Measurements from ENCODE around the gene ZNF473.

The ZNF473 gene

GRCh38 chr19:49988007-49988406, 37.8 kb upstream of the ZNF473 start:
- no peak overlapping the region for H3K9ac ChIP-seq (ENCODE audit: low read length)
- no peaks in the 10 kb centered on the region for H3K4me1 ChIP-seq (ENCODE audit: control insufficient read depth, low read depth, low read length)
- H3K27me3 ChIP-seq (ENCODE audit: control insufficient read depth, insufficient read depth, low read length), result no peaks in the 10 kb centered on the region
- no peaks in the 10 kb centered on the region for H3K36me3 ChIP-seq (ENCODE audit: control insufficient read depth, low read depth, low read length)
- H3K9me3 ChIP-seq (ENCODE audit: control insufficient read depth, low read depth, low read length), result no peaks in the 10 kb centered on the region
- no peak overlapping the region for H3K4me3 ChIP-seq (ENCODE audit: low read length)
- H3K27ac ChIP-seq (ENCODE audit: low read length), result no peak overlapping the region

DNA sequence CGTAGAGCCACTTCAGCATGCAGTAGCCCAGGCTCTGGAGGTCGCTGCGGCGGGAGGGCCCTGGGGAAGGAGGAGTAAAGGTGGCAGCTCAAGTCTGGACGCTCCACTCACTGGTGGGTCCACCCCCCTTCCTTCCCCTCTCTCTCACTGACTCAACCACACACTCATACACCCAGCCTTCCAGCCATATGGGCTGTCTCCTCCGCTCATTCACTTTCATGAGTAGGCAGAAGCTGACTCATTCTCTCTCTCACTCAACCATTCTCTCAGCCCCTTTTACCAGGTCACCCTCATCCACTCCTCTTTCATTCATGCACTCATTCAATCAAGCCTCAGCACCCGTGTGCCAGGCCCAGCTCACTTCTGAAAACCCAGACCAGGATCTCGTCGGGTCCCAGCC, 37.4 kb upstream of the ZNF473 start:
- Histone ChIP-seq H3K9ac (ENCODE audit: low read length) (no peak overlapping the region), H3K27ac (ENCODE audit: low read length) (no peak overlapping the region), H3K9me3 (ENCODE audit: control insufficient read depth, low read depth, low read length) (no peaks in the 10 kb centered on the region), H3K4me1 (ENCODE audit: control insufficient read depth, low read depth, low read length) (no peaks in the 10 kb centered on the region), H3K36me3 (ENCODE audit: control insufficient read depth, low read depth, low read length) (no peaks in the 10 kb centered on the region), H3K27me3 (ENCODE audit: control insufficient read depth, insufficient read depth, low read length) (no peaks in the 10 kb centered on the region), H3K4me3 (ENCODE audit: low read length) (no peak overlapping the region)

DNA sequence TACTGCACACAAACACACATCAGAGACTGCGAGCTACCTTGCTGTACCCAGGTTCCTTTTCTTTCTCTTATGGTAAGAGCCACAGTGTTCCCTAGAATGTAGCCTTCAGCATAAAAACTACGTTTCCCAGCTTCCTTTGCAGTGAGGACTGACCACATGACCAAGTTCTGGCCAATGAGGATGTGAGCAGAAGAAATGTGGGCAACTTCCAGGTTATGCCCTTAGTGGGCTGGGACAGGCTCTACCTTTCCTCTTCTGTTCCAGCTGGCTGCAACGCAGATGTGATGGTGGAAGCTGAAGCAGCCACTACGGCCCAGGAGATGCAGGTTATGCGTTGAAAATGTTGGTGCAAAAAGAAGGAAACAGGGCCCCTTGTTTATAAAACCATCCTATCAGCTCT, 28.1 kb upstream of the ZNF473 start:
- H3K36me3 ChIP-seq (ENCODE audit: control insufficient read depth, low read depth, low read length), result peaks cover 8% of the 10 kb centered on the region
- H3K27me3 ChIP-seq (ENCODE audit: control insufficient read depth, insufficient read depth, low read length), result no peaks in the 10 kb centered on the region
- no peak overlapping the region for H3K4me3 ChIP-seq (ENCODE audit: low read length)
- H3K4me1 ChIP-seq (ENCODE audit: control insufficient read depth, low read depth, low read length), result no peaks in the 10 kb centered on the region
- H3K27ac ChIP-seq (ENCODE audit: low read length), result no peak overlapping the region
- H3K9ac ChIP-seq (ENCODE audit: low read length), result no peak overlapping the region
- no peaks in the 10 kb centered on the region for H3K9me3 ChIP-seq (ENCODE audit: control insufficient read depth, low read depth, low read length)

DNA sequence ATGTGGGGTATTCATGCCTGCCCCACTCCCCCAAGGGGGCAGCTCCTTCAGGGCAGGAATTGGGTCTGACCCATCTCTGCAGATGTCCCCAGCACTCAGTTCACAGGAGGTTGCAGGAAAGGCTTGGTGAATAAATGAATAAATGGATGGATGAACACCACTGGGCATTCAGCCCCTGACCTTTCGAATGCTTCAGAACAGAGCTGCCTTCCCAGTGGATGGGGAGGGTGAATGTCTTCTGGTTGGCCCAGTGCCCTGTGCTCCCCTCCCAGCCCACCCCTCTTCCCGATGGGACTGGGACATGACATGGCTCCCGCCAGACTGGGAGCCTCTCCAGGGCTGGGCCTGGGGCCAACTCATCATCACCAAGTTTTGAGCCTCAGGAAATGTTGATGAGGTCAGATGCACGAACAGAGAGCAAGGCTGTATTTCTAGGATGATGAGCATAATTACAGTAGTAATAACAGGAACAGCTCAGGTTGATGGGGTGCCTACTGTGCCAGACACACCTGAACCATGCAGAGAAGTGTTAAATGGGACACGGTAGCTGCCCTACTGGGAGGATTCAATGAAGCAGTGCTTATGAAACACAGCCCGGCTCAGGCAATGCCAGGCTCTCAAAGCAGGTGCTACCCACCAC, 26.3 kb upstream of the ZNF473 start:
- Histone ChIP-seq H3K36me3 (ENCODE audit: control insufficient read depth, low read depth, low read length) (peaks cover 17% of the 10 kb centered on the region), H3K4me1 (ENCODE audit: control insufficient read depth, low read depth, low read length) (no peaks in the 10 kb centered on the region), H3K9me3 (ENCODE audit: control insufficient read depth, low read depth, low read length) (no peaks in the 10 kb centered on the region), H3K27ac (ENCODE audit: low read length) (no peak overlapping the region), H3K9ac (ENCODE audit: low read length) (no peak overlapping the region), H3K4me3 (ENCODE audit: low read length) (no peak overlapping the region), H3K27me3 (ENCODE audit: control insufficient read depth, insufficient read depth, low read length) (no peaks in the 10 kb centered on the region)

DNA sequence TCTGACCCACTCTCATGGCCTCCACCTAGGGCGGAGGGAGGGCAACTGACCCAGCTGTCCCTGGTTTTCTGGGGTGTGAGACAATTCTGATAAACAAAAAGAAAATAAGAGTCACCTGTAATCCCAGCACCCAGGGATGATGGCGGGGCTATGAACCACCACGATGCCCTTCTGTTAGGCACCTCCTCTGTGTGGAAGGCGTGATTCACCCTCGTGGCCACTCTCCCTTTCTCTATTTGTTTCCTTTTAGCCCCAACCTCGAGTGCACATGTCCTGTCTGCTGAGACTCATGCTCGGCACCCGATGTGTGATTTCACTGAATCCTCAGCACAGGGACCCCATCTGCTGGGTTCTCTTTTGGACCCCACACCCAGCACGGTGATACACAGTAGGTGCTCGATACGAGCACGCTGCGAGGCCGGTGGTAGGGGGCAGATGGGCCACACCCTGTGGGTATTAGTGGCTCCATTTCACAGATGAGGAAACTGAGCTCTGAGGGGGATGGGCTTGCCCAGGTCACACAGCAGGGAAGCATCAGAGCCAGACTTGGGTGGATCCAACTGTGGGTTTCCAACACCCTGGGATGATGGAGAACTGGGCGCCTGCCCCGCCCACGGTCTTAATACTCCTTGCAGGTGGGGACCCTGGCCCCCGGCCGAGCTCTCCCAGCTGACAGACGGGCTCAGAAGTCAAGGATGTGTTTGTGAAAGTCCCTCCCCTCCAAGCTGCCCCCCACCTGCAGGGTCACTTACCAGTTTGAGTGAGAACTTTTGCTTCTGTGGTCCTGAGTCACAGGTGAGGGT, 25.6 kb upstream of the ZNF473 start:
- H3K9ac ChIP-seq (ENCODE audit: low read length), result no peak overlapping the region
- H3K36me3 ChIP-seq (ENCODE audit: control insufficient read depth, low read depth, low read length), result peaks cover 17% of the 10 kb centered on the region
- H3K27me3 ChIP-seq (ENCODE audit: control insufficient read depth, insufficient read depth, low read length), result no peaks in the 10 kb centered on the region
- no peak overlapping the region for H3K4me3 ChIP-seq (ENCODE audit: low read length)
- no peaks in the 10 kb centered on the region for H3K4me1 ChIP-seq (ENCODE audit: control insufficient read depth, low read depth, low read length)
- H3K9me3 ChIP-seq (ENCODE audit: control insufficient read depth, low read depth, low read length), result no peaks in the 10 kb centered on the region
- no peak overlapping the region for H3K27ac ChIP-seq (ENCODE audit: low read length)

DNA sequence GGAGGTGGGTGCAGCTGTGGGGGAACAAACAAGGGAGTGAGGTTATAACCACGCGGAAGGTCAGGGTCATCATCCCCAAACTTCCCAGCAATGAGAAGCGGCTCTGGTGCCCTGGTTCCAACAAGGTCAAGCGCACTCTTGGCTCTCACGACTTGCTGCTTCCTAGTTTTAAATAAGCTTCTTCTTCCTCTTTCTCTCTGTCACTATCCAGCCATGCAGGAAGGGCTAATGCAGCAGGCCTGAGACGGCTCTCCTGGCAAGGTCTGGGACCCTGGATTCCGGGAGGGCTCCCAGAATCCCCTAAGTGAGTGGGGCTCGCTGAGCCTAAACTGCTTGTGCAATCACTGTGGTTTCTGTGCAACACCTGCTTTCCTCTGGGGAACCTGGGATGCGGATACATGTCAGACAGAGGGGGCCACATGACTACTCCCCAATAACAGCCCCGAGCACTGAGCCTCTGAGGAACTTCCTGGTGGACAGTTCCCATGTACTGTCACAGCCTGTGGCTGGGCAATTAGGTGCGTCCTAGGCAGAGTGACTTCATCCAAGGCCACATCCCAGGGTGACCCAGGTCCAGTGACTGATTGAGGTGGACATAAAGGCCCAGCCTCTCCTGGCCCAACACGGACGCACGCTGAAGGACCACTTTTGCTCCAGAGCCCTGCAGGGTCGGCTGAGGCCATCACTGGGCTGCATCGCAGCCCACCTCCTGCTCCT, 24.8 kb upstream of the ZNF473 start:
- H3K36me3 ChIP-seq (ENCODE audit: control insufficient read depth, low read depth, low read length), result peaks cover 22% of the 10 kb centered on the region
- no peaks in the 10 kb centered on the region for H3K4me1 ChIP-seq (ENCODE audit: control insufficient read depth, low read depth, low read length)
- H3K27ac ChIP-seq (ENCODE audit: low read length), result no peak overlapping the region
- H3K9ac ChIP-seq (ENCODE audit: low read length), result no peak overlapping the region
- no peaks in the 10 kb centered on the region for H3K27me3 ChIP-seq (ENCODE audit: control insufficient read depth, insufficient read depth, low read length)
- no peaks in the 10 kb centered on the region for H3K9me3 ChIP-seq (ENCODE audit: control insufficient read depth, low read depth, low read length)
- H3K4me3 ChIP-seq (ENCODE audit: low read length), result no peak overlapping the region

GRCh38 chr19:50001775-50002174, 24.0 kb upstream of the ZNF473 start:
- H3K9me3 ChIP-seq (ENCODE audit: control insufficient read depth, low read depth, low read length), result no peaks in the 10 kb centered on the region
- peaks cover 25% of the 10 kb centered on the region for H3K36me3 ChIP-seq (ENCODE audit: control insufficient read depth, low read depth, low read length)
- no peak overlapping the region for H3K9ac ChIP-seq (ENCODE audit: low read length)
- H3K4me1 ChIP-seq (ENCODE audit: control insufficient read depth, low read depth, low read length), result no peaks in the 10 kb centered on the region
- H3K27ac ChIP-seq (ENCODE audit: low read length), result no peak overlapping the region
- H3K4me3 ChIP-seq (ENCODE audit: low read length), result no peak overlapping the region
- H3K27me3 ChIP-seq (ENCODE audit: control insufficient read depth, insufficient read depth, low read length), result no peaks in the 10 kb centered on the region

- no peak overlapping the region for H3K9ac ChIP-seq (ENCODE audit: low read length)
- H3K4me3 ChIP-seq (ENCODE audit: low read length), result no peak overlapping the region
- no peaks in the 10 kb centered on the region for H3K4me1 ChIP-seq (ENCODE audit: control insufficient read depth, low read depth, low read length)
- H3K27ac ChIP-seq (ENCODE audit: low read length), result no peak overlapping the region
- H3K27me3 ChIP-seq (ENCODE audit: control insufficient read depth, insufficient read depth, low read length), result no peaks in the 10 kb centered on the region
- no peaks in the 10 kb centered on the region for H3K9me3 ChIP-seq (ENCODE audit: control insufficient read depth, low read depth, low read length)
- H3K36me3 ChIP-seq (ENCODE audit: control insufficient read depth, low read depth, low read length), result peaks cover 30% of the 10 kb centered on the region
Observed at GRCh38 chr19:50002386-50002960, 23.3 kb upstream of the ZNF473 start.

- no peak overlapping the region for H3K27ac ChIP-seq (ENCODE audit: low read length)
- no peak overlapping the region for H3K9ac ChIP-seq (ENCODE audit: low read length)
- H3K36me3 ChIP-seq (ENCODE audit: control insufficient read depth, low read depth, low read length), result peaks cover 30% of the 10 kb centered on the region
- H3K4me1 ChIP-seq (ENCODE audit: control insufficient read depth, low read depth, low read length), result no peaks in the 10 kb centered on the region
- H3K4me3 ChIP-seq (ENCODE audit: low read length), result no peak overlapping the region
- H3K27me3 ChIP-seq (ENCODE audit: control insufficient read depth, insufficient read depth, low read length), result no peaks in the 10 kb centered on the region
- H3K9me3 ChIP-seq (ENCODE audit: control insufficient read depth, low read depth, low read length), result no peaks in the 10 kb centered on the region
Observed at GRCh38 chr19:50003254-50003788, 22.5 kb upstream of the ZNF473 start.

DNA sequence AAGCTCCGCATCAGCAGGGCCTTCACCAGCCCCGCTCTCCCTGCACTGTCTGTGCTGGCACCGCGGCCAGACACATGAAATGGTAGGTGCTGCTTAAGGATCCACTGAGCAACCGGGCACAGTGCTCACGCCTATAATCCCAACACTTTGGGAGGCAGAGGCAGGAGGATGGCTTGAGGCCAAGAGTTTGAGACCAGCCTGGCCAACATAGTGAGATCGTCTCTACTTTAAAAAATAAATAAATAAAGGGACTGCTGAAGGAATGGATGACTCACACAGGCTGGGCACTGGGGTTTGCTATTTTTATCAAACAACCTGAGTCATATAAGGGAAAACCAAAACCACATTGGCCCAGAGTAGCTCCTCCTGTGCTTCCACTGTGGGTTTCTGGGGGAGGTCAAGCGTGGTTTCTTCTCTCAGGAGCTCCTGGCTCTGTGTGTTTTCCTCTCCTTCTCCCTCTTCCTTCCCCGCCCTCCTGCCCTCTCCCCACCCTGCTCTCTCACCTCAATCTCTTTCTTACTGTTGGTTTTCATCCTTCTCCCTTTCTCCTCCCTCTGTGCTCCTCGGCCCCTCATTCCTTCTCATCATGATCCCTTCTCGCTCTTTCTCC, 21.9 kb upstream of the ZNF473 start:
- H3K27ac ChIP-seq (ENCODE audit: low read length), result no peak overlapping the region

GRCh38 chr19:50005428-50005827, 20.4 kb upstream of the ZNF473 start:
- no peaks in the 10 kb centered on the region for H3K9me3 ChIP-seq (ENCODE audit: control insufficient read depth, low read depth, low read length)
- no peaks in the 10 kb centered on the region for H3K27me3 ChIP-seq (ENCODE audit: control insufficient read depth, insufficient read depth, low read length)
- no peak overlapping the region for H3K9ac ChIP-seq (ENCODE audit: low read length)
- peaks cover 26% of the 10 kb centered on the region for H3K36me3 ChIP-seq (ENCODE audit: control insufficient read depth, low read depth, low read length)
- H3K4me1 ChIP-seq (ENCODE audit: control insufficient read depth, low read depth, low read length), result no peaks in the 10 kb centered on the region
- no peak overlapping the region for H3K4me3 ChIP-seq (ENCODE audit: low read length)
- no peak overlapping the region for H3K27ac ChIP-seq (ENCODE audit: low read length)

More for the DNA sequence above, 21.9 kb upstream of the ZNF473 start:
- no peak overlapping the region for H3K4me3 ChIP-seq (ENCODE audit: low read length)
- no peaks in the 10 kb centered on the region for H3K27me3 ChIP-seq (ENCODE audit: control insufficient read depth, insufficient read depth, low read length)
- peaks cover 30% of the 10 kb centered on the region for H3K36me3 ChIP-seq (ENCODE audit: control insufficient read depth, low read depth, low read length)
- no peaks in the 10 kb centered on the region for H3K9me3 ChIP-seq (ENCODE audit: control insufficient read depth, low read depth, low read length)
- no peaks in the 10 kb centered on the region for H3K4me1 ChIP-seq (ENCODE audit: control insufficient read depth, low read depth, low read length)
- no peak overlapping the region for H3K9ac ChIP-seq (ENCODE audit: low read length)
